ENCODE measurements around the gene LMX1B.
A peak's percentile ranks its signal among the peaks of the same experiment; 100 is the strongest.

The LMX1B gene

GRCh38 chr9:126605792-126606482 is 7.8 kb upstream of the LMX1B start:
- no peak for DNase-seq

- DNase-seq: no peak
These were observed 7.3 kb upstream of the LMX1B start for GRCh38 chr9:126606483-126606870.

GRCh38 chr9:126607086-126607485 is 6.6 kb upstream of the LMX1B start:
- no peak for DNase-seq

- no peak for DNase-seq
These were observed 6.0 kb upstream of the LMX1B start for GRCh38 chr9:126607731-126608130.

- DNase-seq: no peak
These were observed 5.2 kb upstream of the LMX1B start for GRCh38 chr9:126608551-126608950.

- DNase-seq: no peak
These were observed 4.5 kb upstream of the LMX1B start for GRCh38 chr9:126609191-126609590.

GRCh38 chr9:126609711-126610388 is 3.9 kb upstream of the LMX1B start:
- no peak for DNase-seq

GRCh38 chr9:126611193-126611591 is 2.5 kb upstream of the LMX1B start:
- DNase-seq: no peak

GRCh38 chr9:126611592-126612325 is 2.0 kb upstream of the LMX1B start:
- DNase-seq: peak; percentile 63 to 73

- DNase-seq: no peak
These were observed 1.4 kb upstream of the LMX1B start for GRCh38 chr9:126612326-126612812.

GRCh38 chr9:126612813-126613641 is 701 bp upstream of the LMX1B start:
- no peak for DNase-seq

GRCh38 chr9:126614088-126614454 is 343 bp downstream of the LMX1B start:
- no peak for DNase-seq

GRCh38 chr9:126614455-126615244 is 922 bp downstream of the LMX1B start:
- no peak for DNase-seq

GRCh38 chr9:126615245-126615790 is 1.6 kb downstream of the LMX1B start:
- peak in 1 of 2 donors; percentile 30 for DNase-seq

- DNase-seq: no peak
These were observed 2.2 kb downstream of the LMX1B start for GRCh38 chr9:126615791-126616447.

- no peak for DNase-seq
These were observed 2.8 kb downstream of the LMX1B start for GRCh38 chr9:126616521-126616976.

- no peak for DNase-seq
These were observed 3.5 kb downstream of the LMX1B start for GRCh38 chr9:126617003-126617822.

GRCh38 chr9:126617823-126618165 is 4.1 kb downstream of the LMX1B start:
- DNase-seq: no peak

- DNase-seq: no peak
These were observed 4.5 kb downstream of the LMX1B start for GRCh38 chr9:126618190-126618584.
